WTC11 (cell line): Measurements from ENCODE around the gene SAMD3. TPM values are rescaled to one million over a fixed set of nuclear protein-coding genes. Genes with fewer than 3 reads are reported as not detected.

Experiments used
- ATAC-seq: fragments of 200-7000 bp; cut with Tn5 transposase; 2 replicates; pipeline ENCODE4 v1.10.0; 2021; ENCODE audit warnings: mild to moderate bottlenecking, moderate library complexity
- Bru-seq: library from RNA; stranded (reverse); fragments of 400-500 nt; gene quantifications from one replicate; lab custom pipeline; 2021; lab: Mats Ljungman, UMichigan
- CTCF ChIA-PET: fragments of 300-600 bp; sonication (Branson Sonifier 250); formaldehyde crosslinking; loops from one replicate; lab custom pipeline; 2021; ENCODE audit warnings: antibody characterized with exemption; lab: Charles Lee
- POLR2A ChIA-PET: fragments of 350-600 bp; sonication (Branson Sonifier 250); formaldehyde crosslinking; loops from one replicate; lab custom pipeline; 2021; ENCODE audit warnings: antibody characterized with exemption; lab: Charles Lee
- DNase-seq: peaks from one replicate; pipeline ENCODE4 v3.0.0; 2021; ENCODE audit warnings: low spot score
- H3K27ac Mint-ChIP-seq: 2 replicates; pipeline ENCODE4 v1.8.0; 2021; ENCODE audit warnings: mixed read lengths
- H3K27me3 Mint-ChIP-seq: 2 replicates; pipeline ENCODE4 v1.8.0; 2021; ENCODE audit warnings: low read depth, mild to moderate bottlenecking, moderate library complexity, mixed read lengths
- H3K36me3 Mint-ChIP-seq: 2 replicates; pipeline ENCODE4 v1.8.0; 2021; ENCODE audit warnings: mixed read lengths
- H3K4me1 Mint-ChIP-seq: 2 replicates; pipeline ENCODE4 v1.8.0; 2022; ENCODE audit warnings: mixed read lengths
- H3K4me3 Mint-ChIP-seq: 2 replicates; pipeline ENCODE4 v1.8.0; 2021; ENCODE audit warnings: mild to moderate bottlenecking, moderate library complexity, mixed read lengths
- H3K9me3 Mint-ChIP-seq: 2 replicates; pipeline ENCODE4 v1.8.0; 2021; ENCODE audit warnings: mixed read lengths
- CBFB ChIP-seq: sonication (generic); formaldehyde crosslinking; IDR thresholded peaks from 2 replicates; pipeline ENCODE4 v1.8.1; 2022; ENCODE audit warnings: mild to moderate bottlenecking, low read depth, missing genetic modification reagents
- FOXJ3 ChIP-seq: sonication (generic); formaldehyde crosslinking; IDR thresholded peaks from 2 replicates; pipeline ENCODE4 v1.9.0; 2021; ENCODE audit warnings: missing genetic modification reagents, mild to moderate bottlenecking, borderline replicate concordance
- FOXK1 ChIP-seq: sonication (generic); formaldehyde crosslinking; IDR thresholded peaks from 2 replicates; pipeline ENCODE4 v1.8.0; 2022; ENCODE audit warnings: mild to moderate bottlenecking, moderate library complexity, missing genetic modification reagents
- GRHL2 ChIP-seq: fragments of 250-450 bp; sonication (Bioruptor Pico); IDR thresholded peaks from 2 replicates; pipeline ENCODE4 v1.8.0; 2022; ENCODE audit warnings: mild to moderate bottlenecking, moderate library complexity; ENCODE audit not compliant: insufficient replicate concordance, severe bottlenecking
- HMGA2 ChIP-seq: fragments of 250-450 bp; sonication (Bioruptor Pico); IDR thresholded peaks from 2 replicates; pipeline ENCODE4 v1.4.0; 2021; ENCODE audit warnings: mild to moderate bottlenecking, moderate library complexity
- JUN ChIP-seq: sonication (generic); formaldehyde crosslinking; IDR thresholded peaks from 2 replicates; pipeline ENCODE4 v1.8.0; 2023; ENCODE audit warnings: mild to moderate bottlenecking, missing genetic modification reagents
- NFATC4 ChIP-seq: fragments of 250-450 bp; sonication (Bioruptor Pico); IDR thresholded peaks from 2 replicates; pipeline ENCODE4 v1.9.0; 2021; ENCODE audit warnings: mild to moderate bottlenecking
- PRRX2 ChIP-seq: fragments of 250-450 bp; sonication (Bioruptor Pico); IDR thresholded peaks from 2 replicates; pipeline ENCODE4 v1.8.0; 2021; ENCODE audit warnings: mild to moderate bottlenecking
- SOX15 ChIP-seq: fragments of 250-450 bp; sonication (Bioruptor Pico); IDR thresholded peaks from 2 replicates; pipeline ENCODE4 v1.9.0; 2021; ENCODE audit warnings: mild to moderate bottlenecking
- TCF7 ChIP-seq: sonication (generic); formaldehyde crosslinking; IDR thresholded peaks from 2 replicates; pipeline ENCODE4 v1.8.0; 2022; ENCODE audit warnings: mild to moderate bottlenecking, low read depth, missing genetic modification reagents, moderate library complexity
- TEAD4 ChIP-seq: sonication (generic); formaldehyde crosslinking; IDR thresholded peaks from 2 replicates; pipeline ENCODE4 v1.8.0; 2022; ENCODE audit warnings: mild to moderate bottlenecking, missing genetic modification reagents
- ZNF317 ChIP-seq: sonication (generic); formaldehyde crosslinking; IDR thresholded peaks from 2 replicates; pipeline ENCODE4 v1.8.1; 2023; ENCODE audit warnings: low read depth, mild to moderate bottlenecking, moderate library complexity, missing genetic modification reagents, borderline replicate concordance
- ZNF416 ChIP-seq: fragments of 250-450 bp; sonication (Bioruptor Pico); IDR thresholded peaks from 2 replicates; pipeline ENCODE4 v1.9.0; 2021; ENCODE audit warnings: mild to moderate bottlenecking, inconsistent platforms
- ZNF671 ChIP-seq: fragments of 250-450 bp; sonication (Bioruptor Pico); IDR thresholded peaks from 2 replicates; pipeline ENCODE4 v1.8.0; 2021; ENCODE audit warnings: mild to moderate bottlenecking
- long read RNA-seq, 3 experiments: library from RNA in 1 of 3; library from capped mRNA in 1 of 3; library from polyadenylated mRNA in 1 of 3; unstranded in 2 of 3; stranded (forward) in 1 of 3; transcript quantifications; one replicate each; pipeline ENCODE4 v2.0.0, GENCODE V29; 2021
- total RNA-seq: library from RNA; stranded (reverse); gene quantifications from 3 replicates; pipeline ENCODE4 v1.2.3, GENCODE V29; 2021
- TF ChIP-seq, protein P1 (sequence below): sonication (generic); formaldehyde crosslinking; IDR thresholded peaks from 2 replicates; pipeline ENCODE4 v1.8.0; 2022; ENCODE audit warnings: mild to moderate bottlenecking, missing genetic modification reagents
- TF ChIP-seq, protein P2 (sequence below): sonication (generic); formaldehyde crosslinking; IDR thresholded peaks from 2 replicates; pipeline ENCODE4 v1.8.1; 2022; ENCODE audit warnings: low read depth, mild to moderate bottlenecking, moderate library complexity, missing genetic modification reagents, borderline replicate concordance
- TF ChIP-seq, protein P3 (sequence below): sonication (generic); formaldehyde crosslinking; IDR thresholded peaks from 2 replicates; pipeline ENCODE4 v1.8.0; 2022; ENCODE audit warnings: missing genetic modification reagents
- TF ChIP-seq, protein P4 (sequence below): sonication (generic); formaldehyde crosslinking; conservative IDR thresholded peaks from 2 replicates; pipeline ENCODE4 v1.8.1; 2022; ENCODE audit warnings: mild to moderate bottlenecking, missing genetic modification reagents
- TF ChIP-seq, protein P5 (sequence below): fragments of 250-450 bp; sonication (Bioruptor Pico); IDR thresholded peaks from 2 replicates; pipeline ENCODE4 v1.9.0; 2021; ENCODE audit warnings: mild to moderate bottlenecking
- TF ChIP-seq, protein P6 (sequence below): sonication (generic); formaldehyde crosslinking; IDR thresholded peaks from 2 replicates; pipeline ENCODE4 v1.8.0; 2022; ENCODE audit warnings: mild to moderate bottlenecking, missing genetic modification reagents

The SAMD3 gene, protein sequence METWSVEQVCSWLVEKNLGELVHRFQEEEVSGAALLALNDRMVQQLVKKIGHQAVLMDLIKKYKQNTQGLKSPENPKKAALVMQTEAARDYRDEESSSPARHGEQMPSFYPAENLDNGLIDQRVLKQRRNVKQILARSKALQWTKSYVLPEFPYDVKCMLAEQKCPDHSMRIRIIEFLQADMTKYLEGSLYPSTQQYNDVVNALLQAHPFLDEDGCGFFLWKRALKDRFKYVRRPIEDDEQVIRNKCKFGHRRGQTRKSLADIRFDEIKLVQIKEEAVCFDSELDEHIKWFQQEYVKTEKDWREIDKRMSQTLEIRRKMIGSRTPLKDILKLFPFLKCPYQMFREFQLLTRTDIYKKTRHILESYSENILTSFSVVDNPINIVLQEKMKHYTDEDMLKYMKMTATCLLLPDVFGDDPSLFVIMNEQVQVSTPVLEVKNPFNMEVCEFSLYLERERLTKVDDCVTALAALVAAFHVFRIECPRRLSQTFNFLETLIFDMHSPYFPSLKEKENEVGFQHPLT
- total RNA-seq, result 1.2 to 1.7 TPM (median 1.4 TPM) in 3 replicates
- Bru-seq, nascent RNA, result percentile 46 among the genes with signal in this experiment
- long read RNA-seq, experiment 1, partial matches to known transcripts, result 0 of 5 reads
- long read RNA-seq, experiment 1, other reads (novel, unspliced or antisense), result 3 of 5 reads
- long read RNA-seq, experiment 2, partial matches to known transcripts, result 2 of 2 reads
- long read RNA-seq, experiment 2, other reads (novel, unspliced or antisense), result 0 of 2 reads
- long read RNA-seq, experiment 3, partial matches to known transcripts, result 1 of 5 reads
- long read RNA-seq, experiment 3, other reads (novel, unspliced or antisense), result 3 of 5 reads

DNA sequence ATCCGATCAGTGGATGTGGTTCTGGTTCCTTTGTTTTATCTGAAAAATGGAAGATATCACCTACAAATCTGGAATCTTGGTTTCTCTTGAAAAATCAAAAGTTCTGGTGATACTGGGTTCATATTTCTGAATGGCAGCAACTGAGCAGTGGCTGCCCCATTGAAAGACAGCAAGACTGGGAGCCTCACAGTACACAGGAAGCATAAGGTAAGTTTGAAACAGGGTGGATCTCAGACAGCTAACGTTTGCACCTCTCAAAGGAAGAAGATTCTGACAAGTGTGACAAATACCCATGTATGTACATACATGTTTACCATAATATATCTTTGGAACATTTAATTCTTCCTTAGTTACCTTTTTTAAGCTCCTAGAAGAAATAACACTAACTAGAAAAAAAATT lies at the start of gene SAMD3:
TSS of gene SAMD3 (minus strand) at position 177 of the 400 bp plus-strand sequence. CDS start 7,678 bp downstream, outside the sequence.
- ChIA-PET POLR2A (no interaction called here), CTCF (interaction anchor here (1.0 to 1.5 kb wide), 2 partner anchors 11 to 71 kb away, joined by 3 to 4 read pairs; no protein-coding TSS in a partner anchor)
- H3K36me3 Mint-ChIP-seq, result 0 out of 2 replicates have a peak, but pooled peaks cover 2% of the 10 kb centered on the region
- H3K4me1 Mint-ChIP-seq, result no peaks in the 10 kb centered on the region
- H3K4me3 Mint-ChIP-seq, result no peak within 1 kb of the TSS
- H3K27ac Mint-ChIP-seq, result no peak within 1 kb of the TSS
- no peak for TF ChIP-seq TEAD4 (CRISPR knock-in tag)
- no peak for TF ChIP-seq NFATC4 (CRISPR knock-in tag)
- TF ChIP-seq, protein P1, sequence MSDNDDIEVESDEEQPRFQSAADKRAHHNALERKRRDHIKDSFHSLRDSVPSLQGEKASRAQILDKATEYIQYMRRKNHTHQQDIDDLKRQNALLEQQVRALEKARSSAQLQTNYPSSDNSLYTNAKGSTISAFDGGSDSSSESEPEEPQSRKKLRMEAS (CRISPR knock-in tag), result no peak
- TF ChIP-seq FOXJ3, result no peak
- TF ChIP-seq ZNF416 (CRISPR knock-in tag), result no peak
- no peak for TF ChIP-seq FOXK1 (CRISPR knock-in tag)
- TF ChIP-seq, protein P2, sequence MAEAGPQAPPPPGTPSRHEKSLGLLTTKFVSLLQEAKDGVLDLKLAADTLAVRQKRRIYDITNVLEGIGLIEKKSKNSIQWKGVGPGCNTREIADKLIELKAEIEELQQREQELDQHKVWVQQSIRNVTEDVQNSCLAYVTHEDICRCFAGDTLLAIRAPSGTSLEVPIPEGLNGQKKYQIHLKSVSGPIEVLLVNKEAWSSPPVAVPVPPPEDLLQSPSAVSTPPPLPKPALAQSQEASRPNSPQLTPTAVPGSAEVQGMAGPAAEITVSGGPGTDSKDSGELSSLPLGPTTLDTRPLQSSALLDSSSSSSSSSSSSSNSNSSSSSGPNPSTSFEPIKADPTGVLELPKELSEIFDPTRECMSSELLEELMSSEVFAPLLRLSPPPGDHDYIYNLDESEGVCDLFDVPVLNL (CRISPR knock-in tag), result no peak
- TF ChIP-seq ZNF317 (CRISPR knock-in tag), result no peak
- no peak for TF ChIP-seq ZNF671 (CRISPR knock-in tag)
- TF ChIP-seq, protein P3, sequence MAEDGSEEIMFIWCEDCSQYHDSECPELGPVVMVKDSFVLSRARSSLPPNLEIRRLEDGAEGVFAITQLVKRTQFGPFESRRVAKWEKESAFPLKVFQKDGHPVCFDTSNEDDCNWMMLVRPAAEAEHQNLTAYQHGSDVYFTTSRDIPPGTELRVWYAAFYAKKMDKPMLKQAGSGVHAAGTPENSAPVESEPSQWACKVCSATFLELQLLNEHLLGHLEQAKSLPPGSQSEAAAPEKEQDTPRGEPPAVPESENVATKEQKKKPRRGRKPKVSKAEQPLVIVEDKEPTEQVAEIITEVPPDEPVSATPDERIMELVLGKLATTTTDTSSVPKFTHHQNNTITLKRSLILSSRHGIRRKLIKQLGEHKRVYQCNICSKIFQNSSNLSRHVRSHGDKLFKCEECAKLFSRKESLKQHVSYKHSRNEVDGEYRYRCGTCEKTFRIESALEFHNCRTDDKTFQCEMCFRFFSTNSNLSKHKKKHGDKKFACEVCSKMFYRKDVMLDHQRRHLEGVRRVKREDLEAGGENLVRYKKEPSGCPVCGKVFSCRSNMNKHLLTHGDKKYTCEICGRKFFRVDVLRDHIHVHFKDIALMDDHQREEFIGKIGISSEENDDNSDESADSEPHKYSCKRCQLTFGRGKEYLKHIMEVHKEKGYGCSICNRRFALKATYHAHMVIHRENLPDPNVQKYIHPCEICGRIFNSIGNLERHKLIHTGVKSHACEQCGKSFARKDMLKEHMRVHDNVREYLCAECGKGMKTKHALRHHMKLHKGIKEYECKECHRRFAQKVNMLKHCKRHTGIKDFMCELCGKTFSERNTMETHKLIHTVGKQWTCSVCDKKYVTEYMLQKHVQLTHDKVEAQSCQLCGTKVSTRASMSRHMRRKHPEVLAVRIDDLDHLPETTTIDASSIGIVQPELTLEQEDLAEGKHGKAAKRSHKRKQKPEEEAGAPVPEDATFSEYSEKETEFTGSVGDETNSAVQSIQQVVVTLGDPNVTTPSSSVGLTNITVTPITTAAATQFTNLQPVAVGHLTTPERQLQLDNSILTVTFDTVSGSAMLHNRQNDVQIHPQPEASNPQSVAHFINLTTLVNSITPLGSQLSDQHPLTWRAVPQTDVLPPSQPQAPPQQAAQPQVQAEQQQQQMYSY (CRISPR knock-in tag), result no peak
- TF ChIP-seq PRRX2, result no peak
- TF ChIP-seq HMGA2, result no peak
- H3K27me3 Mint-ChIP-seq, result no peaks in the 10 kb centered on the region
- DNase-seq (no peak), ATAC-seq (no peak)
- H3K9me3 Mint-ChIP-seq, result peaks cover 12% of the 10 kb centered on the region

DNA sequence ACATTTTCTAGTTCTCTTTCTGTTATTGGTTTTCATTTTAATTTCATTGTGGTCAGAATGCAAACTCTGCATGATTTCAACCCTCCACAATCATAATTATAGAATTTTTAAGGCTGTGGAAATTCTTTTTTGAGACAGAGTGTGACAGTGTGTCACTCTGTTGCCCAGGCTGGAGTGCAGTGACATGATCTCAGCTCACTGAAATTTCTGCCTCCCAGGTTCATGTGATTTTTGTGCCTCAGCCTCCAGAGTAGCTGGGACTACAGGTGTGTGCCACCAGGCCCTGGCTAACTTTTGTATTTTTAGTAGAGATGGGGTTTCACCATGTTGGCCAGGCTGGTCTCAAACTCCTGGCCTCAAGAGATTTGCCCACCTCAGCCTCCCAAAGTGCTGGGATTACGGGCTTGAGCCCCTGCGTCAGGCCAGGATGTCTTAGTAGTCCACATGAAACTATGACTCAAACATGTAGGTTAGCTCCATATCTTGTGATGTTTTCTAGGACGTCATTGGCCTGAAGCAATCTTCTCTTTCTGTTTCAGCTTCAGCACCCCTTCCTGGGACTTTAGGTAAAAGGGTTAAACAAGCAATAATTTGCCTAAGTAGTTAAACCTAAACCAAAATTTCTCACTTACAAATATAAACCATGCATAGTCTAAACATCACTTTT lies 47.4 kb upstream of the SAMD3 start:
- Mint-ChIP-seq H3K4me3 (no peak overlapping the region), H3K27me3 (no peaks in the 10 kb centered on the region), H3K4me1 (no peaks in the 10 kb centered on the region), H3K36me3 (peaks cover 48% of the 10 kb centered on the region), H3K9me3 (peaks cover 62% of the 10 kb centered on the region), H3K27ac (no peak overlapping the region)
- no peak for DNase-seq
- POLR2A ChIA-PET, result no interaction called here
- CTCF ChIA-PET, result no interaction called here
- ATAC-seq, result no peak
- TF ChIP-seq GRHL2 (CRISPR knock-in tag) (no peak), ZNF317 (CRISPR knock-in tag) (no peak), SOX15 (CRISPR knock-in tag) (no peak), JUN (CRISPR knock-in tag) (no peak), TCF7 (no peak), CBFB (CRISPR knock-in tag) (no peak)
- TF ChIP-seq, protein P4, sequence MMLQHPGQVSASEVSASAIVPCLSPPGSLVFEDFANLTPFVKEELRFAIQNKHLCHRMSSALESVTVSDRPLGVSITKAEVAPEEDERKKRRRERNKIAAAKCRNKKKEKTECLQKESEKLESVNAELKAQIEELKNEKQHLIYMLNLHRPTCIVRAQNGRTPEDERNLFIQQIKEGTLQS (CRISPR knock-in tag), result no peak
- TF ChIP-seq, protein P5, sequence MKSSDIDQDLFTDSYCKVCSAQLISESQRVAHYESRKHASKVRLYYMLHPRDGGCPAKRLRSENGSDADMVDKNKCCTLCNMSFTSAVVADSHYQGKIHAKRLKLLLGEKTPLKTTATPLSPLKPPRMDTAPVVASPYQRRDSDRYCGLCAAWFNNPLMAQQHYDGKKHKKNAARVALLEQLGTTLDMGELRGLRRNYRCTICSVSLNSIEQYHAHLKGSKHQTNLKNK (CRISPR knock-in tag), result no peak
- TF ChIP-seq, protein P6, sequence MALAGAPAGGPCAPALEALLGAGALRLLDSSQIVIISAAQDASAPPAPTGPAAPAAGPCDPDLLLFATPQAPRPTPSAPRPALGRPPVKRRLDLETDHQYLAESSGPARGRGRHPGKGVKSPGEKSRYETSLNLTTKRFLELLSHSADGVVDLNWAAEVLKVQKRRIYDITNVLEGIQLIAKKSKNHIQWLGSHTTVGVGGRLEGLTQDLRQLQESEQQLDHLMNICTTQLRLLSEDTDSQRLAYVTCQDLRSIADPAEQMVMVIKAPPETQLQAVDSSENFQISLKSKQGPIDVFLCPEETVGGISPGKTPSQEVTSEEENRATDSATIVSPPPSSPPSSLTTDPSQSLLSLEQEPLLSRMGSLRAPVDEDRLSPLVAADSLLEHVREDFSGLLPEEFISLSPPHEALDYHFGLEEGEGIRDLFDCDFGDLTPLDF (CRISPR knock-in tag), result no peak
- TF ChIP-seq, protein P1 (CRISPR knock-in tag), result no peak
